Inferior parietal cortex (tissue), 1 donor: ENCODE measurements around the gene RAB22A.
"Not testable (repeated sequence)": the region's sequence is repeated elsewhere in the genome, so short reads cannot be mapped to it uniquely, and the experiment has no call there.

Experiments used
- DNase-seq: peaks from one replicate; pipeline ENCODE4 v3.0.0-alpha.2; 2016; ENCODE audit errors: extremely low spot score

The RAB22A gene

DNA sequence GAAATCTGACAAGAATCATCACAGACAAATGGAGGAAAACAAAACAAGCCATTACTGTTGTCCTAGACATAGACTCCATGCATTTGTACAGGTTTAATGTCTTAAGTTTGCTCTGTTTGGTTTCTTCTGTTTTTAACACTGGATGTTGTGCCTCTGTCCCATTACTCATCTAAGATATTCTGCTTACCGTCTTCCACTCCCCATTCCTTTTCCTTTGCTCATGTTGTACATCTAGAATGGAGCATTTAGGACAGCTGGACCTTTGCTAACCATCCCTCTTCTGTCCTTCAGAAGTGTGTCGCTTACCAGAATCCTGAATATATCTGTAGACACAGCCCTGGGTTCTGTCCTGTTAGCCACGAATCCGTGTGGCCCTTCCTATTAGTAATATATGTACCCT, 35.2 kb downstream of the RAB22A start:
- DNase-seq, result no peak

DNA sequence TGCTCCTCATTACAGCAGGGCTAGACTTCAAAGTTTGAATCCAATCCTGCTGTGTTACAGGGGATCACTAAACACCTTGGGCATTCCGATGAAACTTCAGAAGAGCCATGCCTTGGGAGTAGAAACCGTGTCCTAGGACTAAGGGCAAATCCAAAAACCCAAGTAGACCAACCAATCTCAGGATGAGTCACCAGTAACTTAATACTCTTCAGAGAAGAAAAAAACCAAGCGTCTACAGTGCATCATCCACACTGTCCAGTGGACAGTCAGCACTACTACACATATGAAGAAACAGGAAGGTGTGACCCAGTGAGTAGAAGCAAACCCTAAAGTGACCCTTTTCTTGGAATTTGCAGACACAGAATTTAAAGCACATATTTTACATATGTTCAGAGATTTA, 40.1 kb downstream of the RAB22A start:
- DNase-seq, result no peak

DNA sequence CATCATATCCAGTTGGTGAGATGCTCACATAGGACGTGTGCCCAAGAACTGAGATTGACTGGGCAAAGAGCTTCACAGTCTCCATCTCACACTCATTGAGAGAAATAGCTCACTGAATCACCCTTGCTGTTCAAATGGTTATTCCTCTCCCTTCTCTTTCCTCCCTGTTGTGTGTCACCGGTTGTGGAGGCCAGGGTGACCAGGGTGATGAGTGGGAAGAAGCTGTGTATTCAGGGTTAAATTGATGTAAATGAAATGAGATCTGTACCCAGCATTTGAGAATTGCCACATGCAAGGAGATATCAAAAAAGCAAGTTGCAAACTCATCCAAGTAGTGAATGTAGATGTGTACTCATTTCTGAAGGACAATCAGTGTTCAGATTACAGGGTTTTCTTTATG, 43.0 kb downstream of the RAB22A start:
- DNase-seq, result no peak

DNA sequence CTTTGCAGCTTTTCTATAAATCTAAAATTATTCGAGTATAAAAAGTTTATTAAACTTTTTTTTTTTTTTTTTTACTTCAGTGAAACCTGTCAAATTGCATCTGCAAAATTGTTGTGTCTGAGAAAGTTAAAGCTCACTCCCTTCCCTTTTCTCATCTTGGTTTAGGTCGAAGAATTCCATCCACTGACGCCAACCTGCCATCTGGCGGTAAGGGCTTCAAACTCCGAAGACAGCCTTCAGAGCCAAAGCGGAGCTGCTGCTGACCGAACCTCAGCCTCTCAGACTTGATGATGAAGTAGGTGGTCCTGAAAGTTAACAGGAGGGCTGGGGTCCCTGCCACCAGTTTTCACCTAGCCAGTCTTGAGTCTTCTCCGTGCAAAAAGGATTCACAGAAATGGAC, 49.9 kb downstream of the RAB22A start:
- DNase-seq, result no peak

DNA sequence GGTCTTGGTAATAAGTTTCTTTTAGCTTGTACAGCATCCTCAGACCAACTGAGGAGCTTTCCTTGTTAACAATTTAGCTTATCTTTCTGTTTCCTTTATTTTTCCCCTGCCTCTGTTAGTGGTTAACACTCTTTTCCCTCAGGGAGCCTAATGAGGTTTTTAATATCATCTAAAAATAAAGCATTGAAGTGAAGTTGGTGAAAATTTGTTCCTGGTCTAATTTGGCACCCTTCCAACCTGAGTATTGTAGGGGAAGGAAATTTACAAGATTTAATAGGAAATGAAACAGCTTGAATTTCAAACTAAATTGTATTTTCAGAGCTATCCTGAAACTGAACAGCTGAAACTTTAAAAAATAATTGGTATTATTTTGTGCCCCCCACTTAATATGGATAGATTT, 51.4 kb downstream of the RAB22A start:
- DNase-seq, result no peak

DNA sequence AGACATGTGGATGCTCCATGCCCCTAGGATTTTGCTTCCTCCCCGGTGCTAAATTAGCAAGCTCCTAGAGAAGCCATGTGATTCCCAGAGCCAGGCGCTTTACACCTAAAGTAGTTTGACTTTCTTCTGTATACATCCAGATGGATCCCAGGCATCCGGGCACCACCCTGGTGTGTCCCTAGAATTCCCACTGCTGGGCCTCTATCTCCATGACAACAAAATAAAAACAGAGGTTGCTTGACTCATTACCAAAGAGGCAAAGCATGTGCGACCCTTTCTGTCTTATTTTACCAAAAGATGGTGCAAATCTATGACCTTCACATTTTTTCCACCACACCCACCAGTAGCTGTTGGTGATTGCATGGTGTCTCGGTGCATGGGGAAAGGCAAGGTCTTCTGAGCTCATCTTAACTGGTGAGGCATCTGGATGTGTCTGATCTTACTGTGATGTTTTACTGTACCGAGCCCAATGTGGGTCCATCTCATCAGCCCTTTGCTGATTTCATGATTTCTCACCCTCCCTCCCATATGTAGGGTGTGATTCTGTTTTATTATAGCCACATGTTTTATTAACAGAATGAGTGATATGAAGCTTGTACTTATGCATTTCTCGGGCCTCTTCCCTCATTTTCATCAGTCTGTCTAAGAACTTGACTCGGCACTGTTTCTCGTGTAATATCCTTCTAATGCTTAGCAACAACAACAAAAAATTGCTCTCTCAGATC, 52.1 kb downstream of the RAB22A start:
- DNase-seq, result no peak

DNA sequence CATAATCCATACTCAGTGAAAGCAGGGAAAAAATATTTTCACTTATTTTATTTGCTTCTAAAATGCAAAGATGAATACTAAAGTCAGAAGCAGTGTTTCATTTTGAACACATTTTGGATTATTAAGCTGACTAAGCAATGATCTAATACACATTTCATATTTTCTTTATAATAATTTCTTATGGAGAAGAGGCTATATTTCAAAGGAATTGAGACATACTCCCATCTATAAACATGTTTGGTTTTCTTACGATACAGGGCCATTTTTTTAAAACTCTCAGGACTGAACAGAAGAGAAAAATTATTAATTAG, 52.6 kb downstream of the RAB22A start:
- DNase-seq, result no peak

DNA sequence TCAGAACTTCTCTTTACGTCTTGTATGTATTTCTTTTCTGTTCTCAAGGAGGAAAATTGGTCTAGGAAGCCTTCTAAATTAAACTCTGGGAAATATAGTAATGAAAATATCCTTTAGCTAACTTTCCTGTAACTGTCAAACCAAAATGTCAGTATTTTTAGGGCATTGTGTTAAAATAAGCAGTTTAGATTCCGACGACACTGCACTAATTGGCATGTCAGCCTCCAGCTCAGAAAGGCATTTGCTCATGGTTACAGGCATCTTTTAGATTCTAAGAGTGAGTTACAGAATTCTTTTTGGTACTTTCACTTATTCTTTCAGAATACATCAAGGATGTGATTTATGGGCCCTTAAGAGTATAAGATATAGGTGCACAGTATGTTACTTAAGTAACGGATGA, 53.5 kb downstream of the RAB22A start:
- DNase-seq, result no peak

DNA sequence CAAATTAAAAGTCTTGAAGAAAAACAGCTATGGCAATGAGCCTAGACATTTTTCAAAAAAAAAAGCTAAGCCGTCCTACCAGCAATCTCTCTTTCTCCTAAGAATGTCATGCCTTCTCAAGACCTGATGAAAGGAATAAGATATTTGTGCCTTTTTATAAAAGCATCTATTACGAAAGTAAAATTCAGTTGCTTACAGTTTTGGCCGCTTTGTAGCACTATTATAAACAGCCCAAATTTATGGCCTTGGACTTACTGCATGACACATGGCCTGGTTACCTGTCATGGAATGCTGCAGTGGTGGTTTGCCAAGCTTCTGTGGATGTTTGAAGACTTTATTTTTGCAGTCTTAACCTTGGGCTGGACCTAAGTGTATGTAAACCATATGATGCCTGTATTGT, 57.4 kb downstream of the RAB22A start:
- no peak for DNase-seq

DNA sequence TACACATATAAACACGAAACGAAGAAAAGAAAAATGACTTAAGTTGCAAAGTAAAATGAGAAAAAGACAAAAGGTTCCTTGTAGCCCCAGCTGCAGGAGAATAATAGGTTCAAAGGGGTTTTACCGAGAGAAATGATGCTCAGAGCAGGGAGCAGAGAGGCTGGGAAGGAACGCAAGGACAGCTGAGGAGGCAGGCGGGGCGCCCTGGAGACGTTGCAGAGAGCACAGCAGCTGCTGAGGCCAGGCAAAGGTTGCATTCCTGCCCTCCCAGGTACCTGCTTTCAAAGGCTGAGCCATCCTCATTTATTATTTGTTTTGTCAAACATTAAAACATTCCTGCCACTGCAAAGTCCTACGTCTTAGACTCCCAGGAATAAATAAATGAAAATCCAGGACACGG, 63.3 kb downstream of the RAB22A start:
- DNase-seq, result no peak

DNA sequence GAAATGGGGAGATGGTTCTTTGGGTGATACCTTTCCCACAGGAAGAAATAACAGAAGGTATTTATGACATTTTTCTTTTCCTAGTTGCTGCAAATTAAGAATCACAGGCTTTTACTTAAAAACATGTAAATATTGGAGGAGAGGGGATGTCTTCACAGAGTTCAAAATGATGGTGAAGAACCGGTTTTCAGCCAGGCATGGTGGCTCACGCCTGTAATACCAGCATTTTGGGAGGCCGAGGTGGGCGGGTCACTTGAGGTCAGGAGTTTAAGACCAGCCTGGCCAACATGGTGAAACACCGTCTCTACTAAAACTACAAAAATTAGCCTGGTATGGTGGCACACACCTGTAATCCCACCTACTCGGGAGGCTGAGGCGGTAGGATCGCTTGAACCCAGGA, 63.8 kb downstream of the RAB22A start:
- not testable (repeated sequence) for DNase-seq

DNA sequence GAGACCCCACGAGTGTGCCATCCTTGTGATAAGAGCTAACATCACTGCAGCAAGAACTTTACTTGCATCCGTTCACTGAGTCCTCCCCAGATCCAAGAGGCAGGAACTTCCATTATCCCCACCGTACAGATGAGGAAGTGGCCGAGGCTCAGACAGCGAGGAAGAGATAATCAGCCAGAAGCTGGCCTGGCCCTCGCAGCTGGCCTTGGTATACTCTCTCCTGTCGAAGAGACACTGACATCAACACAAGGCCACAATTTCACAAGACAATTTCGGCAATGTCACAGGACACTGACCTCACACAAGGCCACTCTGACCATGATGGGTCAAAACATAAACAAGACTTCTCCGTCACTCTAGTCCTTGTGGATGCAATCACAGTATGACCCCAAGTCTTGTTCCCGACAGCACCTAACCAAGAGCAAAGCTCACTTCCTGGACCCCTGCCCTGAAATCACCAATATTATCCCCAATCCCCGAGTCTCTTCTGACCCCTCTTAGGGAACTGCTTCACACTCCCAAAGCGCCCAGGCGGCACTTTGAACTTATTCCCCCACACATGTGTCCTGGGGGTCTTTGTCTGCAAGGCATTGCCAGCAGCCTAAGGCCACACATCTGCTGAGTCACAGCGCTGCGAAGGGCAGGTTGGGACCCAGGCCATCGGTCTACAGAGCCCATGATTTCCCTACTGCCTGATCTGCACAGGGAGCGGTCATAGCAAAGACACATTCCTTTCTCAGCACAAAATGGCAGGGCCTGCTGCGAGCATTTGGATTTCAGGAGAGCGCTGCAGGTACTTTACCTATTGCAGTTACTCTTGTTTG, 64.7 kb downstream of the RAB22A start:
- no peak for DNase-seq

DNA sequence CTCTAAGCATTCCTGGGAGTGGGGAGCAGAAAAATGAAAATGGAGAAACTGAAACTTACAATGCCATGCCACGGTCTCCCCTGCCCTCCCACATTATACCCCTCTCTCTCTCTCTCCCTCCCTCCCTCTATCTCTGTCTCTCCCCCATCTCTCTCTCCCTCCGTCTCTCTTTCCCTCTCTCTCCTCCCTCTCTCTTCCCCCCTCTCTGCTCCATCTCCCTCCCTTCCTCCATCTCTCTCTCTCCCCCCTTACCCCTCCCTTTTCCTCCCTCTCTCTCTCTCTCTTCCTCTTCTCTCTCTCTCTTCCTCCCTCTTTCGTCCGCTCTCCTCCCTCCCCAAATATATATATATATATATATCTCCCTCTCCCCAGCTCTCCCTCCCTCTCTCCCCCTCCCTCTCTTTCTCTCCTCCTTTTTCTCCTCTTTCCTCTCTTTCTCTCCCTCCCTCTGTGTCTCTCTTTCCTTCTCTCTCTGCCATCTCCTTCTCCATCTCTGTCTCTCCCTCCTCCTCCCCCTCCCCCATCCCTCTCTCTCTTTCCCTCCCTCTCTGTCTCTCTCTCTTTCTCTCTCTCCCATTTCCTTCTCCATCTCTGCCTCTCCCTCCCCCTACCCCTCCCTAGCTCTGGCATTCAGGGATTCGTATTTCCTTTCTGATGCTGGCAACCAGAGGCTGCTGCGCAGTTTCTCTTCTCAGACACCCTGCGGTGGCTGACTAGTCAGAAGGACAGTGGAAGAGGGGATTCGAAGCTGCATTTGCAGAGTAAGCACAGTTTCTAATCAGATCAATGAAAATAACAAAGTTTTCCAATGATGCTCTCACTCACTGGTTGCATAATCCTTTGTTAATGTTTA, 65.6 kb downstream of the RAB22A start:
- no peak for DNase-seq

DNA sequence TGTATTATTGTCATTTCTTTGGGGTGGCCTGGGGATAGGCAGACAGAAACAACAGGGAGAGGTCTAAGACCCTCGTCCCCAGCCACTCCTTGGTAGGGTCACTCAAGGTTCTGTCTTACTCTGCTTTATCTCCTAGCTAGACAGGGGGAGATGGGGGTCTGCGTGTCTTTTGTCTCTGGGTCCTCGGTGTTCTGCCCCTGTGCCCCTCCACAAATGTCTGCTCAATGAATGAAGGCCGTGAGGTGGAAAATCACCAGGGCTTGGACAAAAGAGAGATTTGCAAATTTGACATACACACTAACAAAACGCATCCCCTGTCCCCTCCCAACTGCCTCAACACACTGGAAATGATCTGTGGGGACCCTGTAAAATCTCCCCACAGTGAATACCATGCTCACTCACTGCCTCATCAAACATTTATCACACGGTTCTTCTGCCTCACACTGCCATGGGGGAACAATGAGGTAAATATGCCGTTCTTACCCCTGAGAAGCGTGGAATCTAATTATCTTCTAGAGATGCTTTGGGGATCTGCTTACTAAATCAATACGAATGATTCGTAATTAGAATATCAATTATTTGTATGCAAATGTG, 66.3 kb downstream of the RAB22A start:
- DNase-seq, result no peak

DNA sequence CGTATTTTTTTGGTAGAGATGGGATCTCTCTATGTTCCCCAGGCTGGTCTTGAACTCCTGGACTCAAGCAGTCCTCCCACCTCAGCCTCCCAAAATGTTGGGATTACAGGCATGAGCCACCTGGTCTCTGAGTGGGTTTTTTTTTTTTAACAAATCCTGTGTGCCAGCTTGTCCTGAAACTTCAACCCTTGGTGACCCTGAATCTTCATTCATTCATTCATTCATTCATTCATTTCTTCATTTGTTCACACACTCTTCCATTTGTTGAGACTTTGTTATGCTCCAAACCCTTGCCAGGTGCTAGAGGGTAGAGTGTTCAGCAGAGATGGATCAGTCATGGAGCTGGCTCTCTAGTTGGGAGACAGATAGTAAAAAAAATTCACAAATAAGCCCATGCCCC, 67.5 kb downstream of the RAB22A start:
- no peak for DNase-seq

DNA sequence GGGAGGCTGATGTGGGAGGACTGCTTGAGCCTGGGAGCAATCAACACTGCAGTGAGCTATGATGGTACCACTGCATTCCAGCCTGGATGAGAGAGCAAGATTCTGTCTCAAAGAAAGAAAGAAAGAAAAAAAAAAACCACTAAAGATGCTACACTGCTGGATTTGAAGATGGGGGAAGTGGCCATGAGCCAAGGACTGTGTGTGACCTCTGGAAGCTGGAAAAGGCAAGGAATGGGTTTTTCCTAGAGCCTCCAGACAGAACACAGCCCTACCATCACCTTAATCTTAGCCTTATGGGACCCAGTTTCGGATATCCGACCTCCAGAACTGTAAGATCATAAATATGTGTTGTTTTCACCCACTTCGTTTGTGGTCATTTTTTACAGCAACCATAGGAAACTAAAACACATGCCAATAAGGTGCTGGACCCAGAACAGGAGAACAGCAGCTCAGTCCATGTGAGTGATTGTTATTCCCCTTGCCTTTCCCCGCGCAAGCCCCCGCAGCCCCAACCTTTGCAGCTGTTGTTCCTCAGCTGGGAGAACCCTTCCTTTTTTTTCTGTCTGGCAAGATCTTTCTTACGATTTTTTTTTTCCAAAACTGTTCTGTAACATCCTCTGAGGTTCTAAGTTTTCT, 68.4 kb downstream of the RAB22A start:
- no peak for DNase-seq

DNA sequence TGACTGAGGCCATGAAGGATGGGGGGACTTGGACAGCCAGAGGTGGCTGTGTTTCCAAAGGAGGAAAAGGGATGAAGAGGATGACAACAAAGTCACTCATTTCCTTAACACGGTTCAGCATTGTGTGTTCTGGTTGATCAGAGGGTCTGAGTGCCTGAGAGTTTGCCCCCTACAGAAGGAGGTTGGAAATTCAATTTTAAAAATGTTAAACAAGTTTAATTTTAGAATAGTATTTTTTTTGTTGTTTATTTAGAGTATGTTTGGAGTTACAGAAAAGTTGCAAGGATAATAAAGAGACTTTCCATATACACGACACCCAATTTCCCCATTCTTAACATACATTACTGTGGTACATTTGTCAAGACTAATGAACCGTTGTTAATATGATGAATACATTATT, 69.2 kb downstream of the RAB22A start:
- DNase-seq, result no peak

DNA sequence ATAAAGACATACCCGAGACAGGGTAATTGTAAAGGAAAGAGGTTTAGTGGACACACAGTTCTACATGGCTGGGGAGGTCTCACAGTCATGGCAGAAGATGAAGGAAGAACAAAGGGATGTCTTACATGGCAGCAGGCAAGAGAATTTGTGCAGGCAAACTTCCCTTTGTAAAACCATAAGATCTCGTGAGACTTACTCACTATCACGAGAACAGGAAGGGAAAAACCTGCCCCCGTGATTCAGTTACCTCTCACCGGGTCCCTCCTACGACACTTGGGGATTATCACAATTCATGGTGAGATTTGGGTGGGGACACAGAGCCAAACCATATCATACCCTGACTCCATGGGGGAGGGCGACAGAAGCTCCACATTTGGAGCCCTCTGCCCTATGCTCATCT, 72.1 kb downstream of the RAB22A start:
- DNase-seq, result no peak

DNA sequence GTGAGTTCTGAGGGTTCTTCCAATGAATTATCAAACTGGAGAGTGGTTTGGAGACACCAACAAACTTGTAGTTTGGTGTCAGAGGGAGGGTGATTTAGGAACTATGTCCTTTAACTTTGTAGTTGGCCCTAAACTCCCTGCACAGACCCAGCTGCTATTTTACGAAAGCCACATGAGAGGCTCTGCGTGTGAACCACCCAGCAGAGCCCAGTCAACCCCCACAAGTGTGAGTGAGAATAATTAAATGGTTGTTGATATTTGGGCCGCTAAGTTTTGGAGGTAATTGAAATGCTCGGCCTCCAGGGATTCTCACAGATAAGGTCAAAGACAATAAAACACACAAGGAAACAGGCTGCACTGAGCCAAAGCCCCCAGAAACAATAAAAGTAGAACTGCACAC, 72.6 kb downstream of the RAB22A start:
- no peak for DNase-seq

DNA sequence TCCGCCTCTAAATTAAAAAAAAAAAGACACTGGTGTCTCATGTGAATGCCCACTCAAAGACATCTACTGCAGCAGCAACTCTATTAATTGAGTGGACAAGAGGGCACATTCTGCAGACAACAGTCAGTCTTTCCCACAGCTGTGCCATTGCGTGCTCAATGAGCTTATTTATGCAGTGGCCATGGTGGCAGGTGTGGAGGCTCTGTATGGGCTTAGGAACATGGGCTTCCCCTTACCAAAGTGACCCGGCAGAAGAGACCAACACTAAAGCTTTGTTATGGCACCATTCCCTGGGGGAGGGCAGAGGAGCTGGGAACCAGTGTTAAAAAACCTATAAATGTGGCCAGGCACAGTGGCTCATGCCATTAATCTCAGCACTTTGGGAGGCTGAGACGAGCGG, 75.3 kb downstream of the RAB22A start:
- no peak for DNase-seq

DNA sequence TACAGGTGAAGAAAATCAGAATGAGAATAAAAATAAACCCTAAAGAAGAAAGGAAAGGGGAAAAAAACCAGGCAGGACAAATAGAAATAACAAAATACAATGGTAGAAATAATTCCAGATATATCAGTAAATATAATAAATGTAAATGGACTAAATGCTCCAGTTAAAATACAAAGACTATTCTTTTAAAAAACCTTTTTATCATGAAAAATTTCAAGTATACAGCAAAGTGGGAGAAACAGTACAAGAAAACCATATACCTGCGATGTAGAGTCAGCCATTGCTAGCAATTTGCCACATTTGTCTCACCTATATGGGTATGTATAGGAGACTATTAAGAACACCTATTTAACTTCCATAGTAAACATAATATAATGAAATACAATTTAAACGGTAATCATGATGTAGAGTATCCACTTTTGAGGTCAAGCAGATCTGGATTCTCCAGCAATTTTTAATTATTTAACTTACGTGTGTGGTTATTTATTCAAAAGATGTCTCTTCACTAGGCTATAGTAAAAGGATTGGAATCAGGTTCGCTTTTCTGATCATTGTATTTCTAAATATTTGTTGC, 78.6 kb downstream of the RAB22A start:
- no peak for DNase-seq
